Globus pallidus (tissue), 1 donor: ENCODE measurements around the gene SELENOO.

Experiments used
- DNase-seq: peaks from one replicate; pipeline ENCODE4 v3.0.0-alpha.2; 2015; ENCODE audit warnings: low spot score

Gene SELENOO

DNA sequence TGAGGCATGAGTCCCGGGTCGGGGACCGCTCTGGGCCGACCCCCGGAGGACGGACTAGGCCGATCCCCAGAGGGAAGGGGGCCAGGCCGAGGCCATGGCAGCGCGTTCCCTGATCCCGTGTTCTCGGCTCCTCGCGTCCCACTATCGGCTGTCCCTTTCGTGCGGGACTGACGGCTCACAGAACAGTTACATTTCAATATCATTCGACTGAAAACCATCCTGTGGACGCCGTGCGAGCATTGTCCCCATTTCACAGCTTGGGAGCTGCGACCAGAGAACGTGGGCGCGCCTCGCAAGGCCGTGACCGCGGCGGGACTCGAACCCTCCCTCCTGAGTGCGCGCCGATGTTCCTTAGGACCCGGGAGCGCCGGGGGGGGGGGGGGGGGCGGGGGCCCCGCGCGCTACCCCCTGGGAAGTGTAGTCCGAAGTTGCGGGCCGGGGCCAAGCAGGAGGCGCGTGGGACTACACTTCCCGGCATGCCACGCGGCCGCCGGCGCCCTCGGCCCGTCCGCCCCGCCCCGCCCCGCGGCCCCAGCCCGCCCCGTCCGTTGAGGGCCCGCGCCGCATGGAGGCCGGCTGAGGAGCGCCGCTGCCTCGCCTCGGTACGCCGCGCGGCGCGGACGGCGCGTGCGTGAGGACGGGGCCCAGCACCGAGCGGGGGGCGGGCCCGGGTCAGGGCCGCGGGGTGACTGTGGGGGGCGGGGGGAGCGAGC lies 15.3 kb upstream of the SELENOO start, which contains the start of gene TRABD:
Gene TRABD (plus strand): TSS at position 539 of the 713 bp plus-strand sequence. CDS start 7,148 bp downstream, outside the sequence.
- DNase-seq, result peak; percentile 86

DNA sequence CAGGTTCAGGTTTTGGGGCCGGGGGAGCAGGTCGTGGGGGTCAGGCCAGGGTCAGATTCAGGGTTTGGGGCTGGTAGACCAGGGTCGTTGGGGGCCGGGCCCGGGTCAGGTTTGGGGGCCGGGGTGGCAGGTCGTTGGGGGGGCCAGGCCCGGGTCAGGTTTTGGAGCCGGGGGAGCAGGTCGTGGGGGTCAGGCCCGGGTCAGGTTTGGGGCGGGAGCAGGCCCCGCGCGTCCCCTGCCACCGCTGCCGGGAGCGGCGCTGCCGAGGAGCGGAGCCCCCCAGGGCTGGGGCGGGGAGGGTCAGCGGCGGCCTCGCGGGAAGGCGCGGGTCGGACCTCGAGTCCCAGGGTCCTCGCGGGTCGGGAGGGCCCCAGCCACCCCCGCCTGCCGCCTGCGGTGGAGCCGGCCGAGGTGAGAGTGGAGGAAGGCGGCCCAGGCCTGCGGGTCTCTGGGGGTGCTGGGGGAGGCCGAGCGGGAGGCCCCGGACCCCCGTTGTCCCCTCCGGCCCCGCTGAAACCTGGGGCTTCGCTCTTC lies 14.6 kb upstream of the SELENOO start:
- no peak for DNase-seq

DNA sequence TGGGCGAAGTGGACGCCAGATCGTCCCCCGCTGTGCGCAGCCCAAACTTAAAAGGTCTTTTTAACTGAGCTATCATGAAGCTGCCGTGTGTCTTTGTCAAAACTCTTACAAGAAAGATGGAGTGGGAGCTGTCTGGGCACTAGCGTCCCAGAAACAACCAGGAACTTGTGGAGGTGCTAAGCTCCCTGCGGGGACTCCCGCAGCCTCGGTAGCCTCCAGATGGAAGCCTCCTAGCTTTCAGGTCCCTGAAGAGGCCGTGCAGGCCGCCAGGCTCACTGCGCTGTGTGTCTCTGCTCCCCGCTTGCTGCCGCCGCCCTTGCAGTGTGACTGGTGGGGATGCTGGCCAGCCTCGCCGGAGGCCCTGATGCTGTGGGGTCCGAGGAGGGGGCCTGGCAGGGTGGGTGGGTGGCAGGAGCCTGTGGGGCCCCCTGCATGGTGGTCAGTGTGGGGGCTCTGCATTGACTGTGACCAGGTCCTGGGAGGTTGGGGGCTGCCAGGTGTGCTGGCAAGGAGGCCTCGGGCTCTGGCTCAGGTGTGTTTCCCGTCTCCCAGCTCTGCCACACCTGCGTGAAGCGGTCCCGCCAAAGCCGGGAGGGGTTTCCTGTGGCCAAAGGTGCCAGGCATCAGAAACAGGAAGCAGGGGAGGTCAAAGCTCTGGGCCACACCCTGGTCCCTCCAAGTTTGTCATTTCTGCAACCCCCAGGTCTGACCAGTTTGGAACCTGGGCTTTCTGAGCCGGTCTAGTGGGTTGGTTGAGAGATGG lies 13.9 kb upstream of the SELENOO start:
- DNase-seq, result no peak

DNA sequence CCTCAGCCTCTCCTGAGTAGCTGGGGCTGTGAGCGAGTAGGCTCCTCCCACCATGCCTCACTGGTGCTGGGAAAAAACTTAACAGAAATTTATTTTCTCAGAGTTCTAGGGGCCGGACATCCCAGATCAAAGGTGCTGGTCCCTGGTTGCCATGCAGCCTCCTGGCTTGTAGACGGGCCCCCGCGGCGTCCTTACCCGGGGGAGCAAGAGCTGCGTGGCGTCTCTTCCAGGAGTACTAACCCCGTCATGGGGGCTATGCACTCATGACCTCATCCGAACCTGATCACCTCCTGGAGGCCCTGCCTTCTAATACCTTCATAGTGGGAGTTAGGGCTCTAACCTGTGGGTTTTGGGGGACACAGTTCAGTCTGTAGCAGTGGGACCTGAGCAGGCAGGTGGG lies 12.5 kb upstream of the SELENOO start:
- no peak for DNase-seq

DNA sequence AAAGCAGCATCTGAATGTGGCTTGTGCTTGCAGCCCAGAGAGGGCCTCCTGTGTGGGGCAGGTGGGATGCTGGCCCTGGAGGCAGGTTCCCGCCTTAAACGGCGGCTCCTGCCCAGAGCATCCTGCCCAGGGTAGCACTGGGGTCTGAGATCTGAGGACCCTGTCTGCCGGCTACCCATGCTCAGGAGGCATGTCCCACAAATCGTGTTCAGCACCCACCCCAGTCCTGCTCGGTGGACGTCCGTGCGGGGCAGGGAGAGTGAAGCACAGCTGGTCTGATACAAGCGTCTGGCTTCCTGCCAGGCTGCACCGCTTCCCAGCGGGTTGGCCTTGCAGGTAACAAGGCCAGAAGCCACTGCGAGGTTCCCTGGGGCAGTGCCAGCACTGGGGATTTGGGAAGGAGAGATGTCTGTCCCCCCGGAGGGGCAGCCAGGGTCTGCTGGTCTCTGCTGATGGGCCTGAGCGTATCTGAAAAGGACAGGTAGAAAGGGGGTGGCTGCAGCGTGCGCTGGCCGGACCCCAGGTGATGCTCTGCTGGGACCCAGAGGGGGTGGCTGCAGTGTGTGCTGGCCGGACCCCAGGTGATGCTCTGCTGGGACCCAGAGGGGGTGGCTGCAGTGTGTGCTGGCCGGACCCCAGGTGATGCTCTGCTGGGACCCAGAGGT lies 11.5 kb upstream of the SELENOO start:
- no peak for DNase-seq

- DNase-seq, result no peak
Observed at GRCh38 chr22:50189849-50190181, 11.0 kb upstream of the SELENOO start.

DNA sequence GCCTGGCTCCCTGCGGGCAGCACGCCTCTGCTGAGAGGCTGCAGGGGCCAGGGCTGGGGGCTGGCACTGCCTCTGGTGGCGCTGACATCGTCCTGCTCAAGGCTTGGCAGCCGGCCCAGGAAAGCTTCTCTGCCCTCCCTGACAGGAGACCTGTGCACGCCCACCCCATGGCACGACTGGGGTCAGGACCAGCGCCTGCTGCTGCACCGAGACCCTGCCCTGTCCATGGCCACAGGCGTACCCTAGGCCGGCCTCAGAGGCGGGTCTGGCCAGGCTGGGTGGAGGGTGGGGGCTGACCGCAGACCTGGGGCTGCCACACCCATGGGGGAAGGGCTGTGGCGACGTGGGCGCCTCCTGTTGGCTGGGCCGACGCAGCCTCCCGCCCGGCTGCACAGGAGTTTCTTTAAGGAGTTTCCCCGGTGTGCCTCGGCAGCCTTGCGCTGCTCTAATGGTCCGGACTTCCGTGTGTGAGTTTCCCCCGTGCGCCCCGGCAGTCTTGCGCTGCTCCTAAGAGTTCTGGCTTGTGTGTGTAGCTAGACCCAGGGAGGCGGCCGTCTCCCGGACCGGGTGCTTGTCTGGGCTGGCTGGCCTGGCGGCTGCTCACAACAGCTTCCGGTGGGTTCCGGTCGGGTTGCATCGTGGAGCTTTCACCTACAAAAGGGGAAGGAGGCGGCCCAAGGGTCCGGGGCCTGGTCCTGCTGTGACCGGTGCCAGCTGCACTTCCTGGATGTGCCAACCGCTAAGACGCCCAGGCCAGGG lies 10.4 kb upstream of the SELENOO start:
- DNase-seq, result peak; percentile 40

DNA sequence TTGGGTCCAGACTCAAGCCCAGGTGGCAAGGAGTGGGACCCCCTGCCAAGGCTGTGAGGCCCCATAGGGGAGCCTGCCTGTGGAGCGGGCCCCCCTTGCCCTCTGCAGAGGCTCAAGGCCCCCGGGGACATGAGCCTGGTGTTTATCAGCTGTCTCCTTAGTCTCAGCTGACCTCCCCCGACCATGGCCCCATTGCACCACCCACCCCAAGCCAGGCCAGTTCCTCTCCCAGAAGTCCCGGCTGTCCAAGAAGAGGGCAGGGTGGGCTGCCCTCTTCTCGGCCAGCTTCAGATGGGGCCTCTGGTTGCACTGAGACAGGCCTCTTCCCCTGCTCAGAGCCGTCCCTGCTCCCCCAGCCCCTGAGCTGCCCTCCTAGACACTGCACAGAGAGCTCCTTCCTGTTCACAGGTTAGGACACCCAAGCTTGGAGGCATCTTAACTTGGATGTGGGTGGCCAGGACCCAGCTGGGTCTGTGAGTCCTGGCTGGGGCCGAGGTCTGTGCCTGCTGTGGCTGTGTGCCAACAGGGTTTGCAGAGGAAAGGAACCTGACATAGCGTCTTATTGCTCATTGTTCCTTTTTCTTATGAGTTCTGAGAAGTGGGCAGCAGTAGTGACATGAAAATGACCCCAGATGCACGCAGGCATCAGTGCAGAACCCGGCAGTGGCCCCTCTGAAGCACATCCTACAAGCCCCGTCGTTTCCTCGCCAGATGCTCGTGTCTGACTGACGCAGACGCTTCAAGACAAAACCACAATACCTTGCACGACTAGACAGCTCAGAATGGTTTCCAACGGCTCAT lies 9.7 kb upstream of the SELENOO start:
- DNase-seq, result no peak

DNA sequence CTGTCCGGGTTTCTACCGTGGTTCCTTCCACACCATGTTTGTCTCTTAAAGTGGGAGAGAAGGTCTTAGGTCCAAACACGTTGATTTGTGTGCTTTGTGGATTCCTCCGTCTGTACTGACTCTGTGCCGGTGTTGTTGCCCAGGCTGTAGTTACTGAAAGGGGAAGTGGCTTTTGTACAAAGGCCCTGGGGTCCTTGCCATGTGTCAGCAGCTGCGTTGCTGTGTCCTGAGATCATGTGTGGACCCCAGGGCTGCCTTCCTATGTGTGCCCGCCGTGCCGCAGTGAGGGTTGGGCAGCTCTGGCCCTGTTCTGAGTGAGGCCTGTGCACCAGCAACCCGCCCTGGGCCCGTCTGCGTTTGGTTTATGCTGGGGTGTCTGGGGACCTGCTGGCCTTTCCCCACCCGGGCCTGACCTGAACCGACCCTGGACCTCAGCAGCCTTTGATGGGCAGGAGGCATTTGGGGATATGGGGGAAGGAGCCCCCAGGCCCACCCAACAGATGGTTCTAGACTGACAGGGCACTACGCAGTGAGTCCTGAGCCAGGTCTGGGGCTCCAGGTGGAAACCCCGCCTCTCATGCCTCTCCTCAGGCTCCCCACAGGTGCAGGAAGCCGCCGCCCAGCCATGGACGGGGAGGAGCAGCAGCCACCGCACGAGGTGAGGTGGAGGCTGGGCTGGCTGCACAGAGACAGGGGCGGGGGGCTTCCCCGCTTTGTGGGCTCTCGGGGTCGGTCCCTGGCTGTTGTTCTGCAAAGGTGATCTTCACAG lies 8.2 kb upstream of the SELENOO start:
- DNase-seq, result no peak

DNA sequence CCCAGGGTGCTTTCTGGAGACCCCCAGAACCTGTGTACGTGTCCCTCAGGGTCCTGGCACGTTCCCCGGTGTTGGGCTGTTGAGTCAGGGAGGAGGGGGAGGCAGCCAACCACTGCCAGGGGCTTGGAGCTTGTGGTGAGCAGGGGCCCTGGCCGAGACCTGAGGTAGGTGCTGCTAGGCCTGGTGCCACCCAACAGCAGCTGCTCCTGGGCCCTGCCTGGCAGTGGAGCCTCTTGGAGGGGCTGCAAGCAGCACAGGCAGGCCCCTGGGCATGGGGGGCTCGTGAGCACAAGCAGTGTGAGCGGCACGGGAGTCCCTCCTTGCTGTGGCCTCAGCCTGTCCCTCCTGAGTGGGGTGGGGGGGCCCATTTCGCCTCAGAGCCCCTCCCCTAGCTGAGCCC lies 7.2 kb upstream of the SELENOO start:
- no peak for DNase-seq

DNA sequence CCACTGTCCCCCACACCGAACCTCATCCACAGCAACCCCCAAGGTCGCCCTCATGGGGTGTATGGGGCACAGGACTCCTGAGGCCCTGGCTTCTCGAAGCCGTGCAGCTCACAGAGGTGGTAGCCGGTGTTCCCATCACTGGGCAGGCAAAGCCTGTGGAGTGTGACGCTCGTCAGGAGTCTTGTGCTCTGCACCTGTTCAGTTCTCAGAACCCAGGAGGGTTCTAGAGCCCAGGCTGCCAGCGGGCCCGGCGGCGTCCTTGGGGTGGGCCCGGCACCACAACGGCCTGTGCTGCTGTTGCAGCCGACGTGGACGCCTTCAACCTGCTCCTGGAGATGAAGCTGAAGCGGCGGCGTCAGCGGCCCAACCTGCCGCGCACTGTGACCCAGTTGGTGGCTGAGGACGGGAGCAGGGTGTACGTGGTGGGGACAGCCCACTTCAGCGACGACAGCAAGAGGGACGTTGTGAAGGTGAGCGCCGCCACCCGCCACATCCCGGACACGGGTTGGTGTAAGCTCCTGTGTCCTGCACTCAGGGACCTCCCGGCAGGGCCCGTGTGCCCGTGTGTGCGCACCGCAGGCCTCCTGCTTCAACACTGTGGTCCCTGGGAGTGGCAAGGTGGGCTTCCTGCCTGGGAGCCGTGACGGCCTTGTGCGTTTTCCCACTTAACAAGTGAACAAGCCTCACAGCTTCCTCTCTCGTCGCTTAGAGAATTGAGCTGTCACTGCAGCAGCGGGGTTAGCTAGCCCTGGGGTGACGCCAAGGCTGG lies 6.6 kb upstream of the SELENOO start:
- DNase-seq, result no peak

DNA sequence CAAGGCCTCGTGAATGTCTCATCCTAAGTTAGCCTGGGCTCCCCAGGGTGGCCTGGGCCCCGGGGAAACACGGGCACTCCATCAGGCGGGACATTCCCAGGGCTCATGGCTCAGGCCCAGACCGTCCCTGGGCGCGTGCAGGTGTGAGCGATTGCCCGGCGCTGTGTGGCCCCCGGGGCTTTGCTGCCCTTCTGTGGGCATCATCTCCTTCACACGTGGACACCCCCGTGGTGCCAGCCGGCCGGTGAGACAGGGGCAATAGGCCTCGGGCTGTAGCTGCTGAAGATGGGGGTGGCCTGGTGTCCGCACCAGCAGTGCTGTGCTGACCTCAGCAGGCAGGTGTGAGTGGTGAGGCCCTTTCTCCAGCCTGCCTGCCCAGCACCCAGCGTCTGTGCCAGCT lies 4.6 kb upstream of the SELENOO start:
- no peak for DNase-seq

DNA sequence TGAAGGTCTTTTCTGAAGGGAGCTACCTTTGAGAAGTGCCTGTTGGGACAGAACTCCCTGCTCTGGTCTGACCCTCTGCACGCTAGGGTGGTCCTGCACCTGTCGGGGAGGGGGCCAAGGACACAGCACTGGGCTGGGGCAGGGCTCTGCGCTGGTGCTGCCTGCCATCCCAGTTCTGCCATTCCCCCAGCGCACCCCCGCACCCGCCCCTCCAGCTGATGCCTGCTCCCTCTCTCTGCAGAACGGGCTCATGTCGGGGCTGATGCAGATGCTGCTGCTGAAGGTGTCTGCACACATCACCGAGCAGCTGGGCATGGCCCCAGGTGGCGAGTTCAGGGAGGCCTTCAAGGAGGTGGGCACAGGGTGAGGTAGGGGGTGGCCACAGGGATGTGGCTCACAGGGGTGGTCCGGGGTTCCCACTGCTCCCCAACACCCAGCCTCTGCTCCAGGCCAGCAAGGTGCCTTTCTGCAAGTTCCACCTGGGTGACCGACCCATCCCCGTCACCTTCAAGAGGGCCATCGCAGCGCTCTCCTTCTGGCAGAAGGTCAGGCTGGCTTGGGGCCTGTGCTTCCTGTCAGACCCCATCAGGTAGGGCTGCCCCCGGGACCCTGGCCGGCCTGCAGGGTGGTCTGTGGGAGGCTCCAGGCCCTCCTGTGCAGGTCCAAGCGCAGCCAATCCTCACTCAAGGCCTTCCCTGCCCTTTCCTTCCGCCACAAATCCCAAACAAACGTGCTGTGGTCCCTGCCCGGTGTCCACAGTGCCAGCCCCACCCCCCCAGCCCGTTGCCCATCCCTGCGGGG lies 3.6 kb upstream of the SELENOO start:
- no peak for DNase-seq

GRCh38 chr22:50197856-50198623 lies 2.8 kb upstream of the SELENOO start:
- DNase-seq, result no peak

DNA sequence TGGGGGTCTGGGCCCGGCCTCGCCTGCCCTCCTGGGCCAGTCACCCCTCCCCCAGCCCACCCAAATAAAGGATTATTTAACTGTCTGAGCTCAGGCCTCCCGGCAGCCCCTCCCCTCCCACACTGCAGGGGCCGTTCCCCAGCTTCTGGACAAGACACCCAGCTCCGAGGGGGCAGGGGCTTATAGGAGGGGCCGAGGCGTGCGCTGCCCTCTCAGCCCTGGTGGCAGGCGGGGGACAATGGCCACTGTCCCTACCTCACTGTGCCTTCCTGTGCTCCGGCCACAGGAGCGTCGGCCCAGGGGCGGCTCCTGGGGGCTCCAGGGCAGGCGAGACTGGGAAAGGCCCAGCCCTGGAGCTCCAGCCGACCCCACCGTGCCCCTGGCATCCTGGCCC lies 2.2 kb upstream of the SELENOO start:
- DNase-seq, result no peak

DNA sequence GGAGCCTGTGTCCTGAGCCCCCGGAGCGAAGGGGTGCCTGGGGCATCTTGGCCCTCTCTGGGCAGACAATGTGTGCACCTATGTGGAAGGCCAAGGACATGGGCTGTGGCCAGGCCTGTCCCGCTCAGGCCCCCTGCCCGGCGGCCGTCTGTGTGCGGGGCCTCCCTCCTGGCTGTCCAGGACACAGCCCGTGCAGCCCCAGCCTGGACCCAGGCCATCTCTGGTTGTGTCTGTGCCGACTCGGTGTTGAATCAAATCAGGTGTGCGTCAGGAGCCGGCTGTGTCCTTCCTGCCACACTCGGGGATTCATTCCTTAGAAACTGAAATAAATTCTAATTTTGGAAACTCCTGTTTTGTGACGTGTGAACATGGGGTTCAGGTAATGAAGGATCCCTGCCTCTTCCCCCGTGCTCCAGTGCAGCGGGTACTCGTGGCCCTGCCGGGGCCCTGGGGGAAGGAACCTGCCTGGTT lies 1.5 kb upstream of the SELENOO start:
- DNase-seq, result no peak

DNA sequence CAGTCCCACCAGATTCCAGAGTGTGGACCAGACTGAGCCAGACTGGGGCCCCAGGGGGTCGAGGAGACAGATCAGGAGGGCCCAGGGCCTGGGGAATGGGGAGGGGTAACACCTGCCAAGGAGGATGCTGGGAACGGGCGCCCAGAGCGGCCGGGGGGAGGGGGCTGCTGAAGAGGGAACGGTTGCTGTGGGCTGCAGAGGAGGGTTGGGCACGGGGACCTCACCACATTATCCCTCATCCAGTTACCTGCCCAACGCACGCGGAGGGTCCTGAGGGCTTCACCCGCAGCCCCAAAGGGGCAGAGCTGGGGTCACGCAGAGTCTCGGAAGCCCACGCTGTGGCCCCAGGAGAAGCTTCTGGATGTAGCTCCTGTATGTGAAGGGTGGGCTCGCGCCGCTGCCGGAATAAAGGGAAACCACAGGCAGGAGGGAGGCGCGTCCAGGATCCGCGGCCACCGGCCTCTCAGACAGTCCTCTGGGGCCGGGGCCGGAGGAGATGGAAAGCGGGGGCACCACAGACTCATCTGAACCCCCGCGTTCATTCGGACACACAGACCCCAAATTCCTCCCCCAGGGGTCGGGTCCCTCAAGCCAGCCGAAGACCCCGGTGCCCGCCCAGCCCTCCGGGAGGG lies 866 bp upstream of the SELENOO start:
- DNase-seq, result no peak
